Heart left ventricle (tissue), 16 donors: ENCODE results near the gene COBL. TPM values are rescaled to one million over a fixed set of nuclear protein-coding genes. Genes with fewer than 3 reads are reported as not detected.

ENCODE experiments used
- ATAC-seq, 4 donors: fragments of 200-7000 bp; cut with Tn5 transposase; one replicate each; pipeline ENCODE4 v1.9.1; 2020 to 2022; ENCODE audit warnings: moderate library complexity in 4 of 4, mild to moderate bottlenecking in 3 of 4, moderate number of reproducible peaks in 1 of 4
- DNase-seq, 5 donors: peaks; one replicate each; pipeline ENCODE4 v3.0.0-alpha.2; 2020
- H3K27ac ChIP-seq, 12 donors: fragments of 200-600 bp; sonication (generic) in 4 of 12; one replicate each; pipeline versions ENCODE4 v1.5.0 to v1.8.0; 2016 to 2022; ENCODE audit warnings: mild to moderate bottlenecking in 2 of 12
- H3K27me3 ChIP-seq, 9 donors: fragments of 200-600 bp; sonication (generic) in 2 of 9; one replicate each; pipeline versions ENCODE4 v1.5.1 to v1.8.0; 2016 to 2022; ENCODE audit warnings: mild to moderate bottlenecking in 3 of 9
- H3K36me3 ChIP-seq, 9 donors: fragments of 200-600 bp; sonication (generic) in 2 of 9; one replicate each; pipeline versions ENCODE4 v1.5.0 to v1.8.0; 2018 to 2022; ENCODE audit warnings: mild to moderate bottlenecking in 2 of 9
- H3K4me1 ChIP-seq, 12 donors: fragments of 200-600 bp; sonication (generic) in 4 of 12; one replicate each; pipeline versions ENCODE4 v1.5.0 to v1.8.0; 2016 to 2022; ENCODE audit warnings: mild to moderate bottlenecking in 3 of 12
- H3K4me3 ChIP-seq, 12 donors: fragments of 200-600 bp; sonication (generic) in 4 of 12; one replicate each; pipeline versions ENCODE4 v1.5.0 to v1.8.0; 2017 to 2022; ENCODE audit warnings: mild to moderate bottlenecking in 9 of 12, moderate library complexity in 4 of 12
- H3K9me3 ChIP-seq, 12 donors: fragments of 200-600 bp; sonication (generic) in 4 of 12; one replicate each; pipeline versions ENCODE4 v1.5.0 to v1.8.0; 2016 to 2022; ENCODE audit warnings: mild to moderate bottlenecking in 1 of 12
- CTCF ChIP-seq, 12 donors: fragments of 200-600 bp; sonication (generic) in 4 of 12; IDR thresholded peaks; one replicate each; pipeline versions ENCODE4 v1.5.0 to v1.8.0; 2018 to 2022; ENCODE audit warnings: antibody characterized with exemption in 12 of 12, mild to moderate bottlenecking in 5 of 12
- POLR2A ChIP-seq, 2 donors: fragments of 450-650 bp; IDR thresholded peaks; one replicate each; pipeline ENCODE4 v1.6.1; 2017; ENCODE audit warnings: antibody characterized with exemption in 2 of 2, mild to moderate bottlenecking in 2 of 2, moderate library complexity in 2 of 2
- WGBS, 4 donors: extraction: QIAGEN DNeasy Blood & Tissue Kit in 2 of 4; methylation state at CpG; one replicate each; pipeline versions ENCODE4 v1.1.5 to v1.1.7; 2013 to 2018; 5-methylcytosine and 5-hydroxymethylcytosine counted together
- intact Hi-C, 10 donors: fragments of 100-400 bp; cut with DNase I; formaldehyde crosslinking; loops; one replicate each; pipeline versions ENCODE4 v1.11.1 to v1.14.2; 2022
- polyA plus RNA-seq, 2 donors: library from polyadenylated mRNA; stranded (reverse); fragments of 200-250 nt; gene quantifications; one replicate each; pipeline ENCODE4 v1.2.3, GENCODE V29; 2013
- total RNA-seq, 9 donors: library from RNA; depleted of rRNA in 2 of 9; stranded (reverse); fragments of >200 nt in 2 of 9; fragmentation: NEBNext Ultra II Directional in 3 of 9; extraction: Animal tissue kit (Norgen Biotek cat#: 25700) in 3 of 9; gene quantifications; one replicate each; pipeline versions ENCODE4 v1.1.0 to v1.2.4, GENCODE V29; 2016 to 2023
- donor health status: ischemic (EF 13 %, LVEDD 7.1; RV severe dilation, severe dysfunction).
- donor health status: healthy with polysubstance abuse.
- donor health status: DM: no; HTN: yes; CAD: no.
- donor health status: DM: no; HTN: no; CAD: no.
- donor health status: ischemic (EF 25% LVEDD 6.9; RV normal size, moderate dysfunction).
- donor health status: ischemic (EF 25% LVEDD 5.7; RV mildly dilated, moderate dysfunction).
- donor health status: healthy.
- donor health status: DM: yes; HTN: yes; CAD: no.
- donor health status: ischemic (EF 35%, LVEDD 5.7; RV mildly dilated, moderate dysfunction).
- donor health status: nonischemic (EF 11% LVEDD 7.7; RV severe dilation, severe dysfunction).
- donor health status: DM: yes; HTN: yes; CAD: no.
- donor health status: PGD.
- donor health status: ischemic (EF 29% LVEDD 5.4; RV normal size, mild dysfunction).
- donor health status: nonischemic (EF 23%, LVEDD 6.1; RV moderate dilation, normal function).

COBL gene
- total and polyA plus RNA-seq, 11 donors = 25.9 to 123 (median 80.4) TPM

GRCh38 chr7:51046482-51046881 lies 270.1 kb downstream of the COBL start:
- 63 to 69% (median 66%) methylated on average over 5 of the region's 5 CpGs for WGBS, 4 donors
- no peak for ATAC-seq
- TF ChIP-seq POLR2A (IDR thresholded peaks at IDR 0.05) (no peak), CTCF (IDR thresholded peaks at IDR 0.05) (no peak)
- H3K27me3 ChIP-seq = no peaks in the 10 kb centered on the region
- DNase-seq = no peak
- no peaks in the 10 kb centered on the region for H3K4me1 ChIP-seq
- no peaks in the 10 kb centered on the region for H3K9me3 ChIP-seq
- no peak overlapping the region for H3K27ac ChIP-seq
- no peak overlapping the region for H3K4me3 ChIP-seq
- no peaks in the 10 kb centered on the region for H3K36me3 ChIP-seq
- intact Hi-C loops = no loop called here

GRCh38 chr7:51046103-51046466 lies 270.5 kb downstream of the COBL start:
- no peak overlapping the region for H3K4me3 ChIP-seq
- H3K27me3 ChIP-seq = no peaks in the 10 kb centered on the region
- no peak overlapping the region for H3K27ac ChIP-seq
- ATAC-seq (no peak), DNase-seq (no peak)
- H3K4me1 ChIP-seq = no peaks in the 10 kb centered on the region
- TF ChIP-seq POLR2A (IDR thresholded peaks at IDR 0.05) (no peak), CTCF (IDR thresholded peaks at IDR 0.05) (no peak)
- no peaks in the 10 kb centered on the region for H3K36me3 ChIP-seq
- 88 to 94% (median 90%) methylated on average over 4 of the region's 4 CpGs for WGBS, 4 donors
- intact Hi-C loops = no loop called here
- no peaks in the 10 kb centered on the region for H3K9me3 ChIP-seq

GRCh38 chr7:51045319-51046102 lies 271.1 kb downstream of the COBL start:
- no peaks in the 10 kb centered on the region for H3K27me3 ChIP-seq
- DNase-seq = no peak
- no peak for ATAC-seq
- H3K36me3 ChIP-seq = no peaks in the 10 kb centered on the region
- no peak for TF ChIP-seq CTCF (IDR thresholded peaks at IDR 0.05)
- no peak for TF ChIP-seq POLR2A (IDR thresholded peaks at IDR 0.05)
- H3K9me3 ChIP-seq = no peaks in the 10 kb centered on the region
- no peak overlapping the region for H3K4me3 ChIP-seq
- WGBS, 4 donors = 90 to 95% (median 90%) methylated on average over 12 to 14 of the region's 14 CpGs
- no peaks in the 10 kb centered on the region for H3K4me1 ChIP-seq
- H3K27ac ChIP-seq = no peak overlapping the region
- intact Hi-C loops = no loop called here

GRCh38 chr7:51043461-51043860 lies 273.1 kb downstream of the COBL start:
- DNase-seq = no peak
- no peaks in the 10 kb centered on the region for H3K36me3 ChIP-seq
- TF ChIP-seq CTCF (IDR thresholded peaks at IDR 0.05) = no peak
- no peak for TF ChIP-seq POLR2A (IDR thresholded peaks at IDR 0.05)
- no peak overlapping the region for H3K4me3 ChIP-seq
- H3K27me3 ChIP-seq = no peaks in the 10 kb centered on the region
- H3K4me1 ChIP-seq = no peaks in the 10 kb centered on the region
- ATAC-seq = no peak
- intact Hi-C loops = no loop called here
- WGBS, 4 donors = 79 to 82% (median 81%) methylated on average over 14 of the region's 14 CpGs
- H3K27ac ChIP-seq = no peak overlapping the region
- no peaks in the 10 kb centered on the region for H3K9me3 ChIP-seq
